Measurements from ENCODE around the gene KDM5D. TPM values are rescaled to one million over a fixed set of nuclear protein-coding genes. Genes with fewer than 3 reads are reported as not detected.
A peak's percentile ranks its signal among the peaks of the same experiment; 100 is the strongest.

Gene KDM5D
- total RNA-seq (2021), result 31.0 to 34.2 TPM (median 32.7 TPM) in 3 replicates
- Bru-seq, nascent RNA, result percentile 79 among the genes with signal in this experiment
- long read RNA-seq, experiment 1, full-length matches to known transcripts, result 30 of 97 reads
- long read RNA-seq, experiment 1, partial matches to known transcripts, result 30 of 97 reads
- long read RNA-seq, experiment 1, other reads (novel, unspliced or antisense), result 37 of 97 reads
- long read RNA-seq, experiment 2, full-length matches to known transcripts, result 3 of 27 reads
- long read RNA-seq, experiment 2, partial matches to known transcripts, result 17 of 27 reads
- long read RNA-seq, experiment 2, other reads (novel, unspliced or antisense), result 7 of 27 reads
- long read RNA-seq, experiment 3, result 0 reads

DNA sequence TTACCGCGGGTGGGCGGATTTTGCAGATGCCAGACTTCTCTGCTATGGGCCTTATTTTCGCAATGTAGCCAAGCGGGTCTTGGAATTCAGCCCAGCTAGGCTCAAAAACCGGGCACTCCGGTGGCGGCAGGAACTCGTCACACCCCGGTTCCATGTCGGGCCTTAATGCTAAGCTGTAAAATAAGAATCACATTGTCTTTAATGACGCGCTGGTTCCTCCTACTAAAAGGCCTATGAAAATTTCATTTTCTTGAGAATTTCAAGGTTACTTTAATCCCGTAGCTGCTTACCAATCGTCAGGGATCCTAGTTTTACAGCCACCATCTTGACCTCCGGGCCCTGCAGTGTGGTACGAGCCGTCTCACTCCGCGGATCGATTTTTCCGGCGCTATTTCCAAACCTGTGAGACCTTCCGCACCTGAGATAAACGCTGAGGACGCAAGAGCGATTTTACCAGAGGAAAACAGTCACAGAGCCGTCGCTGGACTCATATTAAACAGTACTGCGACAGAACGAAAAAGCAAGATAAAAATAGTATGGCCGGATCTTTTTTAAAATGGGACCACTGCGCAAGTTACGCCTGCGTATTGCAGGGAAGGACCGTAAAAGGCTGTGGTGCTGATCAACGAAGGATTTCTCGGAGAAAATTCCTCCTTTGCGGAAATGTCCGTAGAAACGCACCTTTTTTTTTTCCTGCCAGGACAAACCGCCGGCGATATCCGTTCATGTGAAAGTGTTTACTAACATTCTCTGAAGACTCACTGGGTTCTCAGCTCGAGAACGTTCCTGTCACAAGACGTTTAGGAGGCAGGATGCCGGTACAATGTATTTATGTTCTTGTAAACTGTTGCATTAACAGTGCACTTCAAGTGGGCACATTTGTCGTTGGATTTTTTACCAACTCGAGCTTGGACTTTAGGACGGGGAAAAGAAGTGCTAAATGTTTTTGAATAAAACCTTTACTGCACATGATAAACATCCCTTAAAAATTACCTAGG is at the start of gene KDM5D:
Gene KDM5D, minus strand, starts transcription at position 346 of the 998 bp plus-strand sequence. Its CDS starts 192 bp downstream, at position 154.
- Mint-ChIP-seq H3K27ac (peak within 1 kb of the TSS; percentile 97), H3K4me1 (0 out of 2 replicates have a peak, but pooled peaks cover 8% of the 10 kb centered on the region), H3K4me3 (peak within 1 kb of the TSS; percentile 88), H3K36me3 (peaks cover 19% of the 10 kb centered on the region), H3K9me3 (peaks cover 12% of the 10 kb centered on the region), H3K27me3 (ENCODE audit: low read depth) (peaks cover 5% of the 10 kb centered on the region)
- CTCF ChIA-PET, result interaction anchor here (0.5 kb wide), 1 partner anchor 906 kb away, joined by 4 read pairs; no protein-coding TSS in a partner anchor
- TF ChIP-seq, protein P1, sequence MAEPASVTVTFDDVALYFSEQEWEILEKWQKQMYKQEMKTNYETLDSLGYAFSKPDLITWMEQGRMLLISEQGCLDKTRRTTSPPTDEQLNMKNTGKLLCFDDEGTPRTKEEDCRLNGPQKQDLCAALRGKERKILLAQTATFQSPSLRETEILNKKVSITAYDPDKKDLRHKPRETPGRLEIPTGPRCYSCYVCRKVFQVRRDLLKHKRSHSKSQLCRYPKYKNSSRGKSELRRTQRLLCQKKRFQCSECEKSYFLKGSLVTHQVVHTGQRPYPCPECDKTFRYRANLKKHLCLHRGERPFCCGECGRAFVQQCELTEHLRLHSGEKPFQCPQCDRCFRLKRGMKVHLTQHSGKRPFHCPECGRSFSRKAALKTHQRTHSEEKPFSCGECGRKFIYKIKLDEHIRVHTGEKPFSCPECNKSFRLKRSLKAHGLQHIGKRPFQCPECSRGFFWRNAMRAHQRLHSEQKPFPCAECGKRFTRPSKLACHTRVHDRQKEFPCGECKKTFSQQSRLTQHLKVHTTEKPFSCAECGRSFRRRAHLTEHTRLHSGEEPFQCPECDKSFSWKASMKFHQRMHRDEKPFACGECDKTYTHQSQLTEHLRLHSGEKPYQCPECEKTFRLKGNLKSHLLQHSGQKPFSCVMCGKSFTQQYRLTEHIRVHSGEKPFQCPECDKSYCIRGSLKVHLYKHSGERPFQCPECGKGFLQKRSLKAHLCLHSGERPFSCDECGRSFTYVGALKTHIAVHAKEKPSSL (CRISPR knock-in tag; conservative IDR thresholded peaks at IDR 0.05), result no peak
- TF ChIP-seq TEAD4 (CRISPR knock-in tag; IDR thresholded peaks at IDR 0.05) (no peak), NFATC4 (CRISPR knock-in tag; IDR thresholded peaks at IDR 0.05) (no peak), TCF7 (CRISPR knock-in tag; IDR thresholded peaks at IDR 0.05; ENCODE audit: low read depth) (no peak), HMGA2 (CRISPR knock-in tag; IDR thresholded peaks at IDR 0.05) (no peak)
- TF ChIP-seq, protein P2, sequence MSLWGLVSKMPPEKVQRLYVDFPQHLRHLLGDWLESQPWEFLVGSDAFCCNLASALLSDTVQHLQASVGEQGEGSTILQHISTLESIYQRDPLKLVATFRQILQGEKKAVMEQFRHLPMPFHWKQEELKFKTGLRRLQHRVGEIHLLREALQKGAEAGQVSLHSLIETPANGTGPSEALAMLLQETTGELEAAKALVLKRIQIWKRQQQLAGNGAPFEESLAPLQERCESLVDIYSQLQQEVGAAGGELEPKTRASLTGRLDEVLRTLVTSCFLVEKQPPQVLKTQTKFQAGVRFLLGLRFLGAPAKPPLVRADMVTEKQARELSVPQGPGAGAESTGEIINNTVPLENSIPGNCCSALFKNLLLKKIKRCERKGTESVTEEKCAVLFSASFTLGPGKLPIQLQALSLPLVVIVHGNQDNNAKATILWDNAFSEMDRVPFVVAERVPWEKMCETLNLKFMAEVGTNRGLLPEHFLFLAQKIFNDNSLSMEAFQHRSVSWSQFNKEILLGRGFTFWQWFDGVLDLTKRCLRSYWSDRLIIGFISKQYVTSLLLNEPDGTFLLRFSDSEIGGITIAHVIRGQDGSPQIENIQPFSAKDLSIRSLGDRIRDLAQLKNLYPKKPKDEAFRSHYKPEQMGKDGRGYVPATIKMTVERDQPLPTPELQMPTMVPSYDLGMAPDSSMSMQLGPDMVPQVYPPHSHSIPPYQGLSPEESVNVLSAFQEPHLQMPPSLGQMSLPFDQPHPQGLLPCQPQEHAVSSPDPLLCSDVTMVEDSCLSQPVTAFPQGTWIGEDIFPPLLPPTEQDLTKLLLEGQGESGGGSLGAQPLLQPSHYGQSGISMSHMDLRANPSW (CRISPR knock-in tag; conservative IDR thresholded peaks at IDR 0.05; ENCODE audit: low read depth), result no peak
- TF ChIP-seq, protein P3, sequence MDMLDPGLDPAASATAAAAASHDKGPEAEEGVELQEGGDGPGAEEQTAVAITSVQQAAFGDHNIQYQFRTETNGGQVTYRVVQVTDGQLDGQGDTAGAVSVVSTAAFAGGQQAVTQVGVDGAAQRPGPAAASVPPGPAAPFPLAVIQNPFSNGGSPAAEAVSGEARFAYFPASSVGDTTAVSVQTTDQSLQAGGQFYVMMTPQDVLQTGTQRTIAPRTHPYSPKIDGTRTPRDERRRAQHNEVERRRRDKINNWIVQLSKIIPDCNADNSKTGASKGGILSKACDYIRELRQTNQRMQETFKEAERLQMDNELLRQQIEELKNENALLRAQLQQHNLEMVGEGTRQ (CRISPR knock-in tag; IDR thresholded peaks at IDR 0.05), result no peak
- TF ChIP-seq, protein P4, sequence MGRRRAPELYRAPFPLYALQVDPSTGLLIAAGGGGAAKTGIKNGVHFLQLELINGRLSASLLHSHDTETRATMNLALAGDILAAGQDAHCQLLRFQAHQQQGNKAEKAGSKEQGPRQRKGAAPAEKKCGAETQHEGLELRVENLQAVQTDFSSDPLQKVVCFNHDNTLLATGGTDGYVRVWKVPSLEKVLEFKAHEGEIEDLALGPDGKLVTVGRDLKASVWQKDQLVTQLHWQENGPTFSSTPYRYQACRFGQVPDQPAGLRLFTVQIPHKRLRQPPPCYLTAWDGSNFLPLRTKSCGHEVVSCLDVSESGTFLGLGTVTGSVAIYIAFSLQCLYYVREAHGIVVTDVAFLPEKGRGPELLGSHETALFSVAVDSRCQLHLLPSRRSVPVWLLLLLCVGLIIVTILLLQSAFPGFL (CRISPR knock-in tag; IDR thresholded peaks at IDR 0.05; ENCODE audit: borderline replicate concordance), result no peak
- peak; percentile 56 for DNase-seq (ENCODE audit: low spot score)
- ATAC-seq, result peak; percentile 88
- POLR2A ChIA-PET, result interaction anchor here (0.8 kb wide), 1 partner anchor 33 kb away, joined by 3 read pairs; no protein-coding TSS in a partner anchor

DNA sequence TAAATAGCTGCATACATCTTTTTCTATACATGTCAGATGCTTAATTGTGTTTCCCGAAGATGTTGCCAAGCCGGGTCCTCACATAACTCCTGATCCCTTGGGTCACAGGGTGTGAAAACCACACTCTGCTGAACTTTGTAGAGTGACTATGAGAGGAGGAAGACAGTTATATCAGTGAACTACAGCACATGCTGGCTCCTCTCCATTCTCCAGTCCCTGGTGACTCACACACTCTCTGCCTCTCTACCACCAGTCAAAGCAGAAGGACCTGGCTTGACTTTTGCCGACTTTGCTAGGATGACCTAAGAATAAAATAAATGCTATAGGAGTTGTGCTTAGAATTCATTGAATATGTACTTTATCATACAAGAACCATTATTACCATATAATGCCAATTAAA is 23.8 kb upstream of the KDM5D start:
- CTCF ChIA-PET, result no interaction called here
- H3K27me3 Mint-ChIP-seq (ENCODE audit: low read depth), result peaks cover 3% of the 10 kb centered on the region; the same call in 1 of the 2 replicates
- peaks cover 3% of the 10 kb centered on the region; the same call in 1 of the 2 replicates for H3K36me3 Mint-ChIP-seq
- DNase-seq (ENCODE audit: low spot score) (no peak), ATAC-seq (no peak)
- H3K9me3 Mint-ChIP-seq, result peaks cover 26% of the 10 kb centered on the region
- H3K4me1 Mint-ChIP-seq, result no peaks in the 10 kb centered on the region
- no peak overlapping the region for H3K4me3 Mint-ChIP-seq
- H3K27ac Mint-ChIP-seq, result no peak overlapping the region
- POLR2A ChIA-PET, result no interaction called here
- no peak for TF ChIP-seq MYBL2 (CRISPR knock-in tag; IDR thresholded peaks at IDR 0.05)
- no peak for TF ChIP-seq TCF7 (CRISPR knock-in tag; IDR thresholded peaks at IDR 0.05; ENCODE audit: low read depth)
- TF ChIP-seq, protein P5, sequence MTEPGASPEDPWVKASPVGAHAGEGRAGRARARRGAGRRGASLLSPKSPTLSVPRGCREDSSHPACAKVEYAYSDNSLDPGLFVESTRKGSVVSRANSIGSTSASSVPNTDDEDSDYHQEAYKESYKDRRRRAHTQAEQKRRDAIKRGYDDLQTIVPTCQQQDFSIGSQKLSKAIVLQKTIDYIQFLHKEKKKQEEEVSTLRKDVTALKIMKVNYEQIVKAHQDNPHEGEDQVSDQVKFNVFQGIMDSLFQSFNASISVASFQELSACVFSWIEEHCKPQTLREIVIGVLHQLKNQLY (CRISPR knock-in tag; IDR thresholded peaks at IDR 0.05), result no peak
- TF ChIP-seq TP53 (CRISPR knock-in tag; IDR thresholded peaks at IDR 0.05), result no peak
- no peak for TF ChIP-seq TEAD4 (CRISPR knock-in tag; IDR thresholded peaks at IDR 0.05)
- no peak for TF ChIP-seq GRHL2 (CRISPR knock-in tag; IDR thresholded peaks at IDR 0.05; ENCODE audit: insufficient replicate concordance, severe bottlenecking)
- TF ChIP-seq JUN (CRISPR knock-in tag; IDR thresholded peaks at IDR 0.05), result no peak
- TF ChIP-seq, protein P6, sequence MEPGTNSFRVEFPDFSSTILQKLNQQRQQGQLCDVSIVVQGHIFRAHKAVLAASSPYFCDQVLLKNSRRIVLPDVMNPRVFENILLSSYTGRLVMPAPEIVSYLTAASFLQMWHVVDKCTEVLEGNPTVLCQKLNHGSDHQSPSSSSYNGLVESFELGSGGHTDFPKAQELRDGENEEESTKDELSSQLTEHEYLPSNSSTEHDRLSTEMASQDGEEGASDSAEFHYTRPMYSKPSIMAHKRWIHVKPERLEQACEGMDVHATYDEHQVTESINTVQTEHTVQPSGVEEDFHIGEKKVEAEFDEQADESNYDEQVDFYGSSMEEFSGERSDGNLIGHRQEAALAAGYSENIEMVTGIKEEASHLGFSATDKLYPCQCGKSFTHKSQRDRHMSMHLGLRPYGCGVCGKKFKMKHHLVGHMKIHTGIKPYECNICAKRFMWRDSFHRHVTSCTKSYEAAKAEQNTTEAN (CRISPR knock-in tag; IDR thresholded peaks at IDR 0.05), result no peak
- no peak for TF ChIP-seq ZNF121 (CRISPR knock-in tag; IDR thresholded peaks at IDR 0.05)
- TF ChIP-seq, protein P7, sequence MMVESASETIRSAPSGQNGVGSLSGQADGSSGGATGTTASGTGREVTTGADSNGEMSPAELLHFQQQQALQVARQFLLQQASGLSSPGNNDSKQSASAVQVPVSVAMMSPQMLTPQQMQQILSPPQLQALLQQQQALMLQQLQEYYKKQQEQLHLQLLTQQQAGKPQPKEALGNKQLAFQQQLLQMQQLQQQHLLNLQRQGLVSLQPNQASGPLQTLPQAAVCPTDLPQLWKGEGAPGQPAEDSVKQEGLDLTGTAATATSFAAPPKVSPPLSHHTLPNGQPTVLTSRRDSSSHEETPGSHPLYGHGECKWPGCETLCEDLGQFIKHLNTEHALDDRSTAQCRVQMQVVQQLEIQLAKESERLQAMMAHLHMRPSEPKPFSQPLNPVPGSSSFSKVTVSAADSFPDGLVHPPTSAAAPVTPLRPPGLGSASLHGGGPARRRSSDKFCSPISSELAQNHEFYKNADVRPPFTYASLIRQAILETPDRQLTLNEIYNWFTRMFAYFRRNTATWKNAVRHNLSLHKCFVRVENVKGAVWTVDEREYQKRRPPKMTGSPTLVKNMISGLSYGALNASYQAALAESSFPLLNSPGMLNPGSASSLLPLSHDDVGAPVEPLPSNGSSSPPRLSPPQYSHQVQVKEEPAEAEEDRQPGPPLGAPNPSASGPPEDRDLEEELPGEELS (CRISPR knock-in tag; IDR thresholded peaks at IDR 0.05), result no peak
- TF ChIP-seq ZNF423 (CRISPR knock-in tag; IDR thresholded peaks at IDR 0.05), result no peak
- TF ChIP-seq, protein P8, sequence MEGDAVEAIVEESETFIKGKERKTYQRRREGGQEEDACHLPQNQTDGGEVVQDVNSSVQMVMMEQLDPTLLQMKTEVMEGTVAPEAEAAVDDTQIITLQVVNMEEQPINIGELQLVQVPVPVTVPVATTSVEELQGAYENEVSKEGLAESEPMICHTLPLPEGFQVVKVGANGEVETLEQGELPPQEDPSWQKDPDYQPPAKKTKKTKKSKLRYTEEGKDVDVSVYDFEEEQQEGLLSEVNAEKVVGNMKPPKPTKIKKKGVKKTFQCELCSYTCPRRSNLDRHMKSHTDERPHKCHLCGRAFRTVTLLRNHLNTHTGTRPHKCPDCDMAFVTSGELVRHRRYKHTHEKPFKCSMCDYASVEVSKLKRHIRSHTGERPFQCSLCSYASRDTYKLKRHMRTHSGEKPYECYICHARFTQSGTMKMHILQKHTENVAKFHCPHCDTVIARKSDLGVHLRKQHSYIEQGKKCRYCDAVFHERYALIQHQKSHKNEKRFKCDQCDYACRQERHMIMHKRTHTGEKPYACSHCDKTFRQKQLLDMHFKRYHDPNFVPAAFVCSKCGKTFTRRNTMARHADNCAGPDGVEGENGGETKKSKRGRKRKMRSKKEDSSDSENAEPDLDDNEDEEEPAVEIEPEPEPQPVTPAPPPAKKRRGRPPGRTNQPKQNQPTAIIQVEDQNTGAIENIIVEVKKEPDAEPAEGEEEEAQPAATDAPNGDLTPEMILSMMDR (IDR thresholded peaks at IDR 0.05), result no peak

Data from WTC11 (cell line).